IPS DF 4.7 (cell line): ENCODE results near the gene FAF1.

ENCODE experiments used
- DNase-seq: peaks from one replicate; pipeline ENCODE4 v3.0.0-alpha.2; 2013; ENCODE audit warnings: low spot score; ENCODE audit errors: extremely low read depth

Gene FAF1

GRCh38 chr1:50418600-50419109, 541.4 kb downstream of the FAF1 start:
- DNase-seq, result no peak

- DNase-seq, result no peak
These were observed 542.0 kb downstream of the FAF1 start for GRCh38 chr1:50417946-50418599.

DNA sequence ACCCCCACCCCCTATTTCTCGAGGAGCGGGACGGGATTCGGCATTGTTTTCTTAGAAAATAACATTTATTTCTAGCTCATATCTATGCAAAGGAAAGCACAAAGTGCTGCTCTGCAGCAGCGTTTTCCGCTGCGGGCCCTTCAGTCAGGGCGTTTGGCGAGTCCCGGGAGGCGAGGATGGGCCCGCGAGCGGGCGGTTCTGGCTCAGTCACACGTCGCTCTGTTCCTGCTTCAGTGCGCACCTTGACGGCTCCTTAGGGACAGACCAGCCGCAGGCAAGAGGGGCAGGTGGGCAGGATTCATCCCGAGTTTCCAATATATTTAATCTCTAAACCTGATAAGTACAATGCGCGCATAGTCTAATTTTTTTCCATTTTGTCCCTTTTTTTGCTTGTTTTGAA, 542.6 kb downstream of the FAF1 start:
- DNase-seq, result no peak

- no peak for DNase-seq
These were observed 543.3 kb downstream of the FAF1 start for GRCh38 chr1:50416553-50417453.

- DNase-seq, result no peak
These were observed 543.9 kb downstream of the FAF1 start for GRCh38 chr1:50416150-50416527.

- no peak for DNase-seq
These were observed 544.6 kb downstream of the FAF1 start for GRCh38 chr1:50415235-50416149.

DNA sequence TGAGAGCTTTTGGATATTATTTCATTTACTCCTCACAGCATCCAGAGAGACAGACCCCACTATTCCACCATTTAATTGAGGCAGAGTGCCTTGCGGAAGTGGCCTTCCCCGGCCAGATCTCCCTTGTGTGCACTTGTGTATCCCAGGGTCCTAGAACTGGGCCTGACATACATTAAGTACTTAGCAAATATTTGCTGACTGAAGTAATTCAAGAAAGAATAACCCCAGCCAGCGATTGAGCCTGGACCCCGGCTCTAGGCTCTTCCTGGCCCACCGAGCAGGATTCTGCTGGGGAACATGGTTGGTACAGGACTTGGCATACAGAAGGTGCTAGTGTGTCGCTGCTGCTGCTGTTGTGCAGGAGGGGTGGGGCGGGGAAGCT, 545.2 kb downstream of the FAF1 start:
- DNase-seq, result no peak

GRCh38 chr1:50412813-50413476, 547.1 kb downstream of the FAF1 start:
- DNase-seq, result no peak

DNA sequence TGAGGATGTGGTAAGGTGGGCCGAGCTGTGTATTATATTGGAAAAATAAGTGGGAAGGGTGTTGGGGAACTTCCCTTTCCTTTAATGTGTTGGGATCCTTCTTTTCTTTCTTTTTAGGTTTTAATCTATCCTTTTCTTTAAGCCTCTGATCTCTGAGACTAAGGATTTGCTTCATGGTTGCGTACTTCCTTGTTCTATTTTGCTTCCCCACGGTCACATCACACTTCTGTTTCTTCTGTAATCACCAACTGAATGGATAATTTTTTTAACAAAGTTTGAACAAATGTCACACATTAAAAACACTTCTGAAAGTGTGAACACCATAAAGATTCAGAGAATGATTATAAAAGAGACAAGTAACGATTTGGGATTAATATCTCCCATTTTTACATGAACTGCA, 554.3 kb downstream of the FAF1 start:
- no peak for DNase-seq

DNA sequence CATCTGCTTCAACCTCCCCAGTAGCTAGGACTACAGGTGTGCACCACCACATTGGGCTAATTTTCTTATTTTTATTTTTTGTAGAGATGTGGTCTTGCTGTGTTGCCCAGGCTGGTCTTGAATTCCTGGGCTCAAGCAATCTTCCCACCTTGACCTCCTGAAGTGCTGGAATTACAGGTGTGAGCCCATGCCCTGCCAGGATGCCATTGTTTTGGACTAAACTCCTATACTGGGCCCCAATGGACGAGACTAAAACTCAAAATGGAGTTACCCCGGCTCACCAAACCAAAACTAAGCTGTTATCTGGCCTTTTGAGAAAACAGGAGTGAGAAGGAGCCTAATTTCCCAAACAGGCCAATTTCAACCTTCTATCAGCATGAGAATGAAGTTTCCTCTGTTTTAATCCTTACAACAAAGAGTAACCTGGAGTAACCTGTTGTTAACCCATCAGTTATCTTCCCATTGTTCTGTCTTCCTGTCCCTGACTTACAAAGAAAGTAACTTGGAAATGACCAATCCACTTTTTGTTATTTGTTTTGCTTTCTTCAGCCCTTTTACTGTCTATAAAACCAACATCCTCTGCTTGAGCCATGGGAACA, 566.4 kb downstream of the FAF1 start:
- no peak for DNase-seq
